Breast epithelium (tissue), 4 donors: Measurements from ENCODE around the gene SNX6. TPM values are rescaled to one million over a fixed set of nuclear protein-coding genes. Genes with fewer than 3 reads are reported as not detected.

Source experiments
- DNase-seq, 2 donors: peaks; one replicate each; pipeline ENCODE4 v3.0.0-alpha.2; 2019; ENCODE audit warnings: low spot score in 2 of 2
- H3K27ac ChIP-seq, 2 donors: fragments of 200-600 bp; sonication (generic) in 1 of 2; one replicate each; pipeline ENCODE4 v1.5.1; 2016 to 2019; ENCODE audit warnings: mild to moderate bottlenecking in 1 of 2
- H3K27me3 ChIP-seq, 2 donors: fragments of 200-600 bp; sonication (generic) in 1 of 2; one replicate each; pipeline versions ENCODE4 v1.5.1 to v1.6.0; 2017 to 2019; ENCODE audit warnings: control low read depth in 1 of 2, mild to moderate bottlenecking in 1 of 2
- H3K36me3 ChIP-seq: fragments of 200-600 bp; one replicate; pipeline ENCODE4 v1.5.1; 2019
- H3K4me1 ChIP-seq, 2 donors: fragments of 200-600 bp; sonication (generic); one replicate each; pipeline ENCODE4 v1.5.1; 2016 to 2019; ENCODE audit warnings: control low read depth in 1 of 2
- H3K4me3 ChIP-seq, 3 donors: fragments of 200-600 bp; sonication (generic); 1 replicate in 2 of 3; 2 replicates in 1 of 3; pipeline ENCODE4 v1.5.1; 2016 to 2019; ENCODE audit warnings: mild to moderate bottlenecking in 3 of 3, moderate library complexity in 2 of 3
- H3K9me3 ChIP-seq, 2 donors: fragments of 200-600 bp; sonication (generic) in 1 of 2; one replicate each; pipeline ENCODE4 v1.5.1; 2016 to 2019; ENCODE audit warnings: control low read depth in 1 of 2
- POLR2A ChIP-seq: fragments of 450-650 bp; IDR thresholded peaks from one replicate; pipeline ENCODE4 v1.6.1; 2016; ENCODE audit warnings: antibody characterized with exemption, mild to moderate bottlenecking, moderate library complexity
- POLR2AphosphoS5 ChIP-seq, 3 donors: sonication (generic); formaldehyde crosslinking; IDR thresholded peaks; one replicate each; pipeline ENCODE4 v1.6.1; 2017; ENCODE audit warnings: antibody characterized with exemption in 3 of 3
- intact Hi-C: fragments of 100-400 bp; cut with DNase I; formaldehyde crosslinking; loops from one replicate; pipeline ENCODE4 v1.15.1; 2023; ENCODE audit warnings: low total_unique reads
- total RNA-seq, 3 donors: library from RNA; depleted of rRNA; stranded (reverse); fragments of >200 nt; gene quantifications; one replicate each; pipeline ENCODE4 v1.1.0, GENCODE V29; 2016
- TF ChIP-seq, protein P1 (sequence below), 3 donors: fragments of 450-650 bp; IDR thresholded peaks; one replicate each; pipeline ENCODE4 v1.5.1; 2016 to 2017; ENCODE audit warnings: antibody characterized with exemption in 3 of 3, mild to moderate bottlenecking in 3 of 3, moderate library complexity in 3 of 3

Gene SNX6
- total RNA-seq, 3 donors from 2014 or later: 64.2 to 129 (median 127) TPM

DNA sequence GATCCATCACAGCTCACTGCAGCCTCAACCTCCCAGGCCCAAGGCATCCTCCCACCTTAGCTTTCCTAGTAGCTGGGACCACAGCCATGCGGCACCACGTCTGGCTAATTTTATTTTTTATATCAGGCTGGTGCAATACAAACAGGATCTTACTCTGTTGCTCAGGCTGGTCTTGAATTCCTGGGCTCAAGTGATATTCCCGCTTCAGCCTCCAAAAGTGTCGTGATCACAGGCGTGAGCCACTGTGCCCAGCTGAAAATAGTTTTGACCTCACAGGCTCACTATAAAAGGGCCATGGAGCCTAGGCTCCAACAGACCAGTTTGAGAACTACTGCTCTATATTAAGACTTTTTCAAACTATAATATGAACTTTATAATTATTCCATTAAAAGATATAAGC is 37.3 kb downstream of the SNX6 start:
- DNase-seq: no peak
- Histone ChIP-seq H3K27me3 (no peaks in the 10 kb centered on the region), H3K9me3 (no peaks in the 10 kb centered on the region), H3K4me3 (no peak overlapping the region), H3K27ac (no peak overlapping the region), H3K36me3 (no peaks in the 10 kb centered on the region), H3K4me1 (no peaks in the 10 kb centered on the region)
- TF ChIP-seq POLR2A (no peak), POLR2AphosphoS5 (IDR thresholded peaks at IDR 0.05) (no peak)
- TF ChIP-seq, protein P1, sequence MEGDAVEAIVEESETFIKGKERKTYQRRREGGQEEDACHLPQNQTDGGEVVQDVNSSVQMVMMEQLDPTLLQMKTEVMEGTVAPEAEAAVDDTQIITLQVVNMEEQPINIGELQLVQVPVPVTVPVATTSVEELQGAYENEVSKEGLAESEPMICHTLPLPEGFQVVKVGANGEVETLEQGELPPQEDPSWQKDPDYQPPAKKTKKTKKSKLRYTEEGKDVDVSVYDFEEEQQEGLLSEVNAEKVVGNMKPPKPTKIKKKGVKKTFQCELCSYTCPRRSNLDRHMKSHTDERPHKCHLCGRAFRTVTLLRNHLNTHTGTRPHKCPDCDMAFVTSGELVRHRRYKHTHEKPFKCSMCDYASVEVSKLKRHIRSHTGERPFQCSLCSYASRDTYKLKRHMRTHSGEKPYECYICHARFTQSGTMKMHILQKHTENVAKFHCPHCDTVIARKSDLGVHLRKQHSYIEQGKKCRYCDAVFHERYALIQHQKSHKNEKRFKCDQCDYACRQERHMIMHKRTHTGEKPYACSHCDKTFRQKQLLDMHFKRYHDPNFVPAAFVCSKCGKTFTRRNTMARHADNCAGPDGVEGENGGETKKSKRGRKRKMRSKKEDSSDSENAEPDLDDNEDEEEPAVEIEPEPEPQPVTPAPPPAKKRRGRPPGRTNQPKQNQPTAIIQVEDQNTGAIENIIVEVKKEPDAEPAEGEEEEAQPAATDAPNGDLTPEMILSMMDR (IDR thresholded peaks at IDR 0.05): no peak
- intact Hi-C loops: no loop called here

GRCh38 chr14:34583525-34583924 is 46.4 kb downstream of the SNX6 start:
- TF ChIP-seq POLR2AphosphoS5 (IDR thresholded peaks at IDR 0.05) (no peak), POLR2A (no peak)
- TF ChIP-seq, protein P1 (IDR thresholded peaks at IDR 0.05): no peak
- Histone ChIP-seq H3K4me3 (no peak overlapping the region), H3K36me3 (no peaks in the 10 kb centered on the region), H3K27me3 (no peaks in the 10 kb centered on the region), H3K27ac (no peak overlapping the region), H3K4me1 (no peaks in the 10 kb centered on the region), H3K9me3 (no peaks in the 10 kb centered on the region)
- intact Hi-C loops: loop anchor here (10.0 kb wide), 1 partner anchor 1539 kb away; no protein-coding TSS in a partner anchor
- DNase-seq: no peak

DNA sequence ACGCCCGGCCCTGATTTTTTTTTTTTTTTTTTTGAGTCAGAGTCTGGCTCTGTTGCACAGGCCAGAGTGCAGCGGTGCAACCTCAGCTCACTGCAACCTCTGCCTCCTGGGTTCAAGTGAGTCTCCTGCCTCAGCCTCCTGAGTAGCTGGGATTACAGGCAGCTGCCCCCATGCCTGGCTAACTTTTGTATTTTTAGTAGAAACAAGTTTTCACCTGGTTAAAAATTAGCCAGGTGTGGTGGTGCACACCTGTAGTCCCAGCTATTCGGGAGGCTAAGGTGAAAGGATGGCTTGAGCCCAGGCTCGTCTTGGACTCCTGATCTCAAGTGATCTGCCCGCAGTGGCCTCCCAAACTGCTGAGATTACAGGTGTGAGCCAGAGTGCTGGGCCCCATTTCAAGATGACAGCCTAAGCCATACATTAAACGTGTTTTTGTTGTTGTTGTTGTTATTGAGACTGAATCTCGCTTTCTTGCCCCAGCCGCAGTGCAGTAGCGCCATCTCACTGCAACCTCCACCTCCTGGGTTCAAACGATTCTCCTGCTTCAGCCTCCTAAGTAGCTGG is 47.7 kb downstream of the SNX6 start:
- Histone ChIP-seq H3K9me3 (no peaks in the 10 kb centered on the region), H3K4me3 (no peak overlapping the region), H3K27ac (no peak overlapping the region), H3K4me1 (no peaks in the 10 kb centered on the region), H3K36me3 (no peaks in the 10 kb centered on the region), H3K27me3 (no peaks in the 10 kb centered on the region)
- TF ChIP-seq POLR2A: no peak
- TF ChIP-seq, protein P1 (IDR thresholded peaks at IDR 0.05): no peak
- TF ChIP-seq POLR2AphosphoS5 (IDR thresholded peaks at IDR 0.05): no peak
- DNase-seq: peak in 1 of 2 donors; percentile 9
- intact Hi-C loops: loop anchor here (10.0 kb wide), 1 partner anchor 1537 kb away; no protein-coding TSS in a partner anchor

DNA sequence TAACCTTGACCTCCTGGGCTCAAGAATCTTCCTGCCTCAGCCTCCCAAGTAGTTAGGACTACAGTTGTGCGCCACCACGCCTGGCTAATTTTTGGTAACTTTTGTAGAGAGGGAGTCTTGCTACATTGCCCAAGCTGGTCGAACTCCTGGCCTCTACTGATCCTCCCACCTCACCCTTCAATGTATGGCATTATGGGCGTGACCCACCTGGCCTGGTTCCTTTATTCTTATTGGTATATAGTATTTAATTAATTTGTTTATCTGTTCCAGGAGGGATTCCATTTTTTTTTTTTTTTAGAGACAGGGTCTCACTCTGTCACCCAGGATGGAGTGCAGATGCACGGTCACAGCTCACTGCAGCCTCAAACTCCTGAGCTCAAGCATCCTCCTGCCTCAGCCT is 49.6 kb downstream of the SNX6 start:
- intact Hi-C loops: loop anchor here (10.0 kb wide), 1 partner anchor 1536 kb away; no protein-coding TSS in a partner anchor
- no peaks in the 10 kb centered on the region for H3K9me3 ChIP-seq
- no peak for DNase-seq
- H3K4me1 ChIP-seq: no peaks in the 10 kb centered on the region
- H3K27ac ChIP-seq: no peak overlapping the region
- no peak for TF ChIP-seq POLR2AphosphoS5 (IDR thresholded peaks at IDR 0.05)
- H3K36me3 ChIP-seq: no peaks in the 10 kb centered on the region
- no peaks in the 10 kb centered on the region for H3K27me3 ChIP-seq
- no peak overlapping the region for H3K4me3 ChIP-seq

DNA sequence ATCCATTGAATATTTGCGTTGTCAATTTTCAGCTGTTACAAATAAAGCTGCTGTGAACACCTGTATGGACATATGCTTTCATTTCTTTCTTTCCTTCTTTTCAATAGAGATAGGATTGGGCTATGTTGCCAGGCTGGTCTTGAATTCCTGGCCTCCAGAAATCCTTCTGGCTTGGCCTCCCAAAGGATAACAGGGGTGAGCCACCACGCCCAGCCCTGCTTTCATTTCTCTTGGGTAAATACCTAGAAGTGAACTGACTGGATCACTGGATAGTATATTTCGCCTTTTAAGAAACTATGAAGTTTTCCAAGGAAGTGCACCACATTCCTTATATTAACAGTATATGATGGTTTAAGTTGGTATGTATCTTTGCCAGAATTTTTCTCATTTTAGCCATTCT is 58.2 kb downstream of the SNX6 start:
- TF ChIP-seq POLR2AphosphoS5 (IDR thresholded peaks at IDR 0.05) (no peak), POLR2A (no peak)
- TF ChIP-seq, protein P1 (IDR thresholded peaks at IDR 0.05): no peak
- no peaks in the 10 kb centered on the region for H3K27me3 ChIP-seq
- no peak for DNase-seq
- intact Hi-C loops: no loop called here
- no peaks in the 10 kb centered on the region for H3K9me3 ChIP-seq
- no peak overlapping the region for H3K4me3 ChIP-seq
- no peaks in the 10 kb centered on the region for H3K4me1 ChIP-seq
- no peaks in the 10 kb centered on the region for H3K36me3 ChIP-seq
- no peak overlapping the region for H3K27ac ChIP-seq

DNA sequence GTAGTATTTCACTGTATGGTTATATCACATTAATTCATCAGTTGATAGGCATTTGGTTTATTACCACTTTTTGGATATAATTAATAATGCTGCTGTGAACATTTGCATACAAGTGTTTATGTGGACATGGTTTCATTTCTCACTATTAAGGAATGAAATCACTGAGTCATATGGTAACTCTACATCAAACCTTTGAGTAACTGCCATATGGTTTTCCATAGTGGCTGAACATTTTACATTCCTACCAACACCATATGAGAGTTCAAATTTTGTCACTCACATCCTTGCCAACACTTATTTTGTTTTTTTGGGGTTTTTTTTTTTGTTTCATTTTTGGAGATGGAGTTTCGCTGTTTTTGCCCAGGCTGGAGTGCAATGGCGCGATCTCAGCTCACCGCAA is 60.2 kb downstream of the SNX6 start:
- H3K4me1 ChIP-seq: no peaks in the 10 kb centered on the region
- no peak overlapping the region for H3K4me3 ChIP-seq
- intact Hi-C loops: no loop called here
- no peaks in the 10 kb centered on the region for H3K27me3 ChIP-seq
- H3K9me3 ChIP-seq: no peaks in the 10 kb centered on the region
- TF ChIP-seq POLR2A (no peak), POLR2AphosphoS5 (IDR thresholded peaks at IDR 0.05) (no peak)
- TF ChIP-seq, protein P1 (IDR thresholded peaks at IDR 0.05): no peak
- no peaks in the 10 kb centered on the region for H3K36me3 ChIP-seq
- DNase-seq: no peak
- no peak overlapping the region for H3K27ac ChIP-seq
